Mammary epithelial cell (primary cell): Measurements from ENCODE around the gene ITM2B.
"Not testable (repeated sequence)": the region's sequence is repeated elsewhere in the genome, so short reads cannot be mapped to it uniquely, and the experiment has no call there.

Experiments used
- CTCF ChIP-seq, 2 donors: IDR thresholded peaks in 1 of 2; conservative IDR thresholded peaks in 1 of 2; 2 replicates each; pipeline ENCODE4 v1.5.1; 2011 to 2012; ENCODE audit warnings: inconsistent platforms in 2 of 2, low read length in 2 of 2, mild to moderate bottlenecking in 2 of 2, control low read depth in 1 of 2, low read depth in 1 of 2; ENCODE audit not compliant: insufficient read depth in 1 of 2; ENCODE audit errors: extremely low read depth in 1 of 2
- EZH2 ChIP-seq: IDR thresholded peaks from 2 replicates; pipeline ENCODE4 v1.6.1; 2012; ENCODE audit warnings: low read length, inconsistent platforms, borderline replicate concordance

DNA sequence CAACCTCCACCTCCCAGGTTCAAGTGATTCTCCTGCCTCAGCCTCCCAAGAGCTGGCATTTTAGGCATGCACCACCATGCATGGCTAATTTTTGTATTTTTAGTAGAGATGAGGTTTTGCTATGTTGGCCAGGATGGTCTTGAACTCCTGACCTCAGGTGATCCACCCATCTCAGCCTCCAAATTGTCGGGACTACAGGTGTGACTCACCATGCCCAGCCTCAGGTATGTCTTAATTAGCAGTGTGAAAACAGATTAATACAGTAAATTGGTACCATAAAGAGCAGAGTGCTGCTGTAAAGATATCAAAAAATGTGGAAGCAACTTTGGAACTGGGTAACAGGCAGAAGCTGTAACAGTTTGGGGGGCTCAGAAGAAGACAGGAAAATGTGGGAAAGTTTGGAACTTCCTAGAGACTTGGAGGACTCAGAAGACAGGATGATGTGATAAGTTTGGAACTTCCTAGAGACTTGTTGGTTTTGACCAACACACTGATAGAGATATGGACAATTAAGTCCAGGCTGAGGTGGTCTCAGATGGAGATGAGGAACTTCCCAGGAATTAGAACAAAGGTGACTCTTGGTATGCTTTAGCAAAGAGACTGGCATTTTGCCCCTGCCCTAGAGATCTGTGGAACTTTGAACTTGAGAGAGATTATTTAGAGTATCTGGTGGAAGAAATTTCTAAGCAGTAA lies 17.3 kb upstream of the ITM2B start:
- TF ChIP-seq CTCF (conservative IDR thresholded peaks at IDR 0.05 in 1 of 2, IDR thresholded peaks at IDR 0.05 in 1 of 2; ENCODE audit: extremely low read depth in 1 of 2, insufficient read depth in 1 of 2, low read depth in 1 of 2, low read length in 2 of 2); EZH2: not testable (repeated sequence)
